ENCODE results near the gene CAB39. TPM values are rescaled to one million over a fixed set of nuclear protein-coding genes. Genes with fewer than 3 reads are reported as not detected.

CAB39 gene
- total RNA-seq, 4 donors from 2014 or later = 73.6 to 105 (median 83.9) TPM

DNA sequence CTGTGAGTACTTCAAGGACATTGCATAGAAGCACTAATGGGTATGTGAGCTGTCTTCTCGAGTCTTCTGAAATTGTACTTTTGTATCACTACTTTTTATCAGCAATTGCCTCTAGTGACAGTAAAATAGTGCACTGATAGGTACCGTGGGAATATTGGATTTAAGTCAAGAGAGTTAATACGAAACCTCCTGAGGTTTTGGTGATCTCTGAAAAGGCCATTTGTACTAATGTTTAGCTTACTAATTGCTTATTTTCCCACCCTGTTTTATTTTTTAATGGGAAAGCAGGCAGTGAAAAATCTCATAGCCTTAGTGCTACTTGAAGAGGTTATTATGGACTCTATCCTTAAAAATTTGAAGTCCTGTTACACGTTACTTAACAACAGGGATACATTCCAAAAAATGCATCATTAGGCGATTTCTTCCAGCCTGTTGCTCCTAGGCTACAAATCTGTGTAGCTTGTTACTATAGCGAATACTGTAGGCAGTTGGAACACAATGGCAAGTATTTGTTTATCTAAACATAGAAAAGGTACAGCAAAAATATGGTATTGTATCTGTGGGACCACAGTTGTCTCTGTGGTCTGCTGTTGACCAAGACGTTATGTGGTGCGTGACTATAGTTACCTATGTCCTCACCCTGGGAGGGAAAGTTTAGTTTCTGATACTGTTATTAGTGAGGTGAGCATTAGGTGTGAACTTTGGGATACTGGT, 65.9 kb downstream of the CAB39 start:
- TF ChIP-seq POLR2AphosphoS5 (IDR thresholded peaks at IDR 0.05) (no peak), EP300 (IDR thresholded peaks at IDR 0.05) (no peak), POLR2A (IDR thresholded peaks at IDR 0.05; ENCODE audit: low read depth) (no peak)
- TF ChIP-seq, protein P1, sequence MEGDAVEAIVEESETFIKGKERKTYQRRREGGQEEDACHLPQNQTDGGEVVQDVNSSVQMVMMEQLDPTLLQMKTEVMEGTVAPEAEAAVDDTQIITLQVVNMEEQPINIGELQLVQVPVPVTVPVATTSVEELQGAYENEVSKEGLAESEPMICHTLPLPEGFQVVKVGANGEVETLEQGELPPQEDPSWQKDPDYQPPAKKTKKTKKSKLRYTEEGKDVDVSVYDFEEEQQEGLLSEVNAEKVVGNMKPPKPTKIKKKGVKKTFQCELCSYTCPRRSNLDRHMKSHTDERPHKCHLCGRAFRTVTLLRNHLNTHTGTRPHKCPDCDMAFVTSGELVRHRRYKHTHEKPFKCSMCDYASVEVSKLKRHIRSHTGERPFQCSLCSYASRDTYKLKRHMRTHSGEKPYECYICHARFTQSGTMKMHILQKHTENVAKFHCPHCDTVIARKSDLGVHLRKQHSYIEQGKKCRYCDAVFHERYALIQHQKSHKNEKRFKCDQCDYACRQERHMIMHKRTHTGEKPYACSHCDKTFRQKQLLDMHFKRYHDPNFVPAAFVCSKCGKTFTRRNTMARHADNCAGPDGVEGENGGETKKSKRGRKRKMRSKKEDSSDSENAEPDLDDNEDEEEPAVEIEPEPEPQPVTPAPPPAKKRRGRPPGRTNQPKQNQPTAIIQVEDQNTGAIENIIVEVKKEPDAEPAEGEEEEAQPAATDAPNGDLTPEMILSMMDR (IDR thresholded peaks at IDR 0.05) = no peak
- Histone ChIP-seq H3K9me3 (no peaks in the 10 kb centered on the region), H3K27ac (replicated peaks in 1 of 4) (peak overlapping the region; percentile 31 to 41 (median 39)), H3K36me3 (peaks cover 0 to 11% (median 0%) of the 10 kb centered on the region in 4 donors), H3K27me3 (no peaks in the 10 kb centered on the region), H3K4me1 (peaks cover 43 to 75% (median 67%) of the 10 kb centered on the region in 4 donors), H3K4me3 (no peak overlapping the region)
- DNase-seq (ENCODE audit: extremely low spot score) = no peak
- intact Hi-C loops (cut with DNase I) = no loop called here
- WGBS = 64% methylated on average over 8 of the region's 8 CpGs

DNA sequence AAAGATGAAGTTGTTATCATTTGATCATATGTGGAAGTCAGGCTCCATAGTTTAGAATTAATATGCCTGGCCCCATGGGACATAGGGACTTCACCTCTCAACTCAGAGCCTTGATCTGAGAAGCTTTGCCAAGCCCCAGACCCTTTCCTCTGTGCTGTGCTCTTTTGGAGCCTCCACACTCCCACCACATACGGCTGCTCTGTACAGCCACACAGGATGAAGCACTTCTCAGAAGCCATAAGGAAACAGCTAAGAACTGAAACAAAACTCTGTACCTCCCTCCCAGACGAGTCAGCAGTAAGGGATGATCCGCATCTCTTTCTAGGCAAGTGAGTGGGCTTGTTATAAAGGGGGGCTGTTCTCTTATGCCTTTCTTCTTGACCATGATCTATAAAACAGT, 66.5 kb downstream of the CAB39 start:
- TF ChIP-seq POLR2A (IDR thresholded peaks at IDR 0.05; ENCODE audit: low read depth) = no peak
- TF ChIP-seq POLR2AphosphoS5 (IDR thresholded peaks at IDR 0.05) = no peak
- no peak for TF ChIP-seq EP300 (IDR thresholded peaks at IDR 0.05)
- TF ChIP-seq, protein P1 (IDR thresholded peaks at IDR 0.05) = no peak
- peaks cover 37 to 72% (median 63%) of the 10 kb centered on the region in 4 donors for H3K4me1 ChIP-seq
- H3K9me3 ChIP-seq = no peaks in the 10 kb centered on the region
- H3K4me3 ChIP-seq = no peak overlapping the region
- intact Hi-C loops (cut with DNase I) = no loop called here
- WGBS = 62% methylated on average over 3 of the region's 3 CpGs
- peaks cover 0 to 12% (median 0%) of the 10 kb centered on the region in 4 donors for H3K36me3 ChIP-seq
- H3K27me3 ChIP-seq = no peaks in the 10 kb centered on the region
- no peak for DNase-seq (ENCODE audit: extremely low spot score)
- peak overlapping the region in 3 of 4 donors; percentile 28 to 39 (median 39) for H3K27ac ChIP-seq (replicated peaks in 1 of 4)

DNA sequence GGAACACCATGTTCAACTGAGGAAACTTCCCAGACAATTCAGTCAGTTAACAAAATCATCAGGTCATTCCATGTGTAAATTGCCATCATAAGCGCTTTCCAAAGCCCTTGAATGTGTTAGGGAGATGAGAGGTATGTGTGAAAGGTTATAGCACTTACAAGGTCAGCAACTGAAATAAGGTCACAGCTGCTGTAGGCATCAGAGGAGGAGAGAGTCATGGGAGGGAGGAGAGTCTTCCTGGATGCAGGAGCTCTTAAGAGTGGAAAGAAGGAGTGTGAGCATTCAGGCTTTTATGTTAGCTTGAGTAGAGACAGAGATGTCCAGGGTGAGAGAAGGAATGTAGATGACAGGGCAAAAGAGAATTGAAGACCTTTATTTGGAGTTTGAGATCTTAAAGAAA, 67.0 kb downstream of the CAB39 start:
- peaks cover 36 to 71% (median 61%) of the 10 kb centered on the region in 4 donors for H3K4me1 ChIP-seq
- no peak for DNase-seq (ENCODE audit: extremely low spot score)
- intact Hi-C loops (cut with DNase I) = no loop called here
- H3K27me3 ChIP-seq = no peaks in the 10 kb centered on the region
- peak overlapping the region in 3 of 4 donors; percentile 28 to 39 (median 39) for H3K27ac ChIP-seq (replicated peaks in 1 of 4)
- peaks cover 0 to 12% (median 0%) of the 10 kb centered on the region in 4 donors for H3K36me3 ChIP-seq
- TF ChIP-seq EP300 (IDR thresholded peaks at IDR 0.05) = no peak
- no peak for TF ChIP-seq POLR2A (IDR thresholded peaks at IDR 0.05; ENCODE audit: low read depth)
- TF ChIP-seq POLR2AphosphoS5 (IDR thresholded peaks at IDR 0.05) = no peak
- TF ChIP-seq, protein P1 (IDR thresholded peaks at IDR 0.05) = no peak
- H3K9me3 ChIP-seq = peaks cover 0 to 3% (median 0%) of the 10 kb centered on the region in 4 donors
- H3K4me3 ChIP-seq = no peak overlapping the region
- WGBS = 95% methylated on average over 1 of the region's 1 CpG

DNA sequence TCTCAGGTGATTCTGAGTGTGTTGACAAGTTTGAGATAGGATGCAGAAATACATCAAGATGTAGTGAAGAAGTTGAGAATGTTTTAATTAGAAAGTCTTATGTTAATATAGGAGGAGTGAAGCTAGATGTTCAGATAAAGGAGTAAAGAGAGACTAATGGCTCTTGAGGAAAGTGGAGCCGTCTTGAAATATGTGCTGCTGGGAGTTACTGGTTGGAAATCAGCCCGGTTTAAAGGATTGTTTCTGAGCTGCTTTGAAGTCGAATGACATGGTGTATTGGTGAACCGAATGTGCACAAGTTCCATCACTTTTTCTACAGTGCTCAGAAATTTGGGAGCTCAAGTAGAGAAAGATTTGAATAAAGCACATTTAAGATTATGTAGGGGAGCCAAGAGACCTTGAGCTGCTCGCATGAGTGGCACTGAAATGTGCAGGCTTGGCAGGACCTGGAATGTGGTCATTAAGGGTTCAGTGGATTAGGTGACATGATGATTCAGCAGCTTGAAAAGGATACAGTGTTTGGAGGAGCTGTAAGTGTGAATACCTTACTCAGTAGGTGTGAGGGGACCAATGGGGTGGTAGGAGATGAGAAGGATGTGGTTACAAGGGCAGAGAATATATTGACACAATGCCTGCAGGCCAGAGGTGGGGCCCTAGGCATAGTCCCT, 68.6 kb downstream of the CAB39 start:
- H3K27ac ChIP-seq (replicated peaks in 1 of 4) = peak overlapping the region; percentile 19 to 28 (median 24)
- 51% methylated on average over 5 of the region's 5 CpGs for WGBS
- intact Hi-C loops (cut with DNase I) = no loop called here

DNA sequence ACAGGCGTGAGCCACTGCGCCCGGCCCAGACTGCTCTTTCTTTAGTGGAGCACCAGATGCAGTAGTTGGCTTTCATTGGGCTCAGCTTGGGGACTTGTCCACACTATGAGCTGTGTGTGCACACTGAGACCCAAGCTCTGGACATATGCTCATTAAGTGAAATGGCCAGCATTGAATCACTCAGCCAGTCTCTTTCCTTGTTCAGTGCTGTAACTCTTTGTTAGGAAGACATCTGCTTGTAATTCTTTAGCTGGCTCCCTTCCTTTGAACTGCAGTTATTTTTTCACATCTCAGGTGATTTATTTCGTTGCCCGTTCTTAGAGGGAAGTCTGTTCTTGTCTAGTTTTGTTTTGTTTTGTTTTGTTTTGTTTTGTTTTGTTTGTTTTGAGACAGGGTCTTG, 70.5 kb downstream of the CAB39 start:
- Histone ChIP-seq H3K9me3 (peaks cover 0 to 6% (median 2%) of the 10 kb centered on the region in 4 donors), H3K36me3 (peaks cover 0 to 12% (median 0%) of the 10 kb centered on the region in 4 donors), H3K27me3 (no peaks in the 10 kb centered on the region), H3K4me1 (peaks cover 30 to 54% (median 48%) of the 10 kb centered on the region in 4 donors), H3K4me3 (no peak overlapping the region), H3K27ac (replicated peaks in 1 of 4) (no peak overlapping the region)
- intact Hi-C loops (cut with DNase I) = no loop called here
- no peak for DNase-seq (ENCODE audit: extremely low spot score)
- 97% methylated on average over 5 of the region's 5 CpGs for WGBS
- TF ChIP-seq POLR2A (IDR thresholded peaks at IDR 0.05; ENCODE audit: low read depth) (no peak), EP300 (IDR thresholded peaks at IDR 0.05) (no peak), POLR2AphosphoS5 (IDR thresholded peaks at IDR 0.05) (no peak)
- TF ChIP-seq, protein P1 (IDR thresholded peaks at IDR 0.05) = no peak

More for the DNA sequence above, 68.6 kb downstream of the CAB39 start:
- no peak for TF ChIP-seq POLR2A (IDR thresholded peaks at IDR 0.05; ENCODE audit: low read depth)
- TF ChIP-seq POLR2AphosphoS5 (IDR thresholded peaks at IDR 0.05) = peak in 1 of 2 donors; percentile 6
- peaks cover 36 to 68% (median 58%) of the 10 kb centered on the region in 4 donors for H3K4me1 ChIP-seq
- DNase-seq (ENCODE audit: extremely low spot score) = no peak
- H3K9me3 ChIP-seq = peaks cover 0 to 4% (median 0%) of the 10 kb centered on the region in 4 donors
- H3K4me3 ChIP-seq = no peak overlapping the region
- no peaks in the 10 kb centered on the region for H3K27me3 ChIP-seq
- H3K36me3 ChIP-seq = peaks cover 0 to 12% (median 0%) of the 10 kb centered on the region in 4 donors
